Measurements from ENCODE around the gene FLCN.

FLCN gene

DNA sequence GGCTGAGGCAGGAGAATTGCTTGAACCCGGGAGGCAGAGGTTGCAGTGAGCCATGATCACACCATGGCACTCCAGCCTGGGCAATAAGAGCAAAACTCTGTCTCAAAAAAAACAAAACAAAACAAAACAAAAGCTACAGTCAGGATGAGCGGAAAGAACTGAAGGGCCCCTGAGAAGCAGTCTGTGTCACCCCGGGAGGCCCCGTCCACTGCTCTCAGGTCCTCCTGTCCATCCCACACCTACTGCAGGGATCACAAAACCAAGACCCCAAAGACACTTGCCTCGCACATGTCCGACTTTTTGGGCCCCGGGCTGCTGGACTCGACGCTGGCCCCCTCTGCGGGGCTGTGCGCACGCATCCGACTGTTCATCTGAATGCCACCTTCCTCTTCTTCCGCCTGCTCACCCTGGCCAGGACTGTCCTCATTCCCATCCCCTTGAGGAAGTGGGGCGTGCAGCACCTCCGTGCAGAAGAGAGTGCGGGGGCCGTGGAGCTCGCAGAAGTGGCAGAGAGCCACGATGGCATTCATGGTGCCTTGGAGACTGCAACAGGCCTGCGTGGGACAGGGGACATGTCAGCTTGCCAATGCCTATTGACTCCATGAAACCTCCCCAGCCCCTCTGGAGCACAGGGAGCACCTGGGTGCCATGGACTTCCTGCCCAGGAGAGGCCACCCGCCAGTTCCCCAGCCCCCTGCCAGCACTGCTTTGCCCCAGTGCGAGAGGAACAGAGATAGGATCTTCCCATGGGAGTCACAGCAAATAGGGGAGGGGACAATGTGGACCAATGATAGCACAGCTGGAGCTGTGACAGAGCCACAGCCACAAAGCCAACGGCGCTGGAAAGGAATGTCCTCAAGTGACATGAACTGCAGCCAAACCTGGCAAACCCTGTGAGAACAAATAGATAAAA is 9.1 kb downstream of the FLCN start:
- Histone ChIP-seq H3K79me2 (ENCODE audit: insufficient read depth, low read length) (peaks cover 12% of the 10 kb centered on the region; the same call in 1 of the 2 replicates), H4K20me1 (ENCODE audit: insufficient read depth, low read length) (peaks cover 15% of the 10 kb centered on the region), H3K4me1 (ENCODE audit: insufficient read depth, low read length) (no peaks in the 10 kb centered on the region), H3K4me2 (ENCODE audit: insufficient read depth, low read length) (no peak overlapping the region), H3K9me3 (ENCODE audit: insufficient read depth, low read length, severe bottlenecking) (no peaks in the 10 kb centered on the region), H3K27me3 (ENCODE audit: insufficient read depth, low read length, poor library complexity) (no peaks in the 10 kb centered on the region), H3K36me3 (ENCODE audit: insufficient read depth, low read length) (peaks cover 94% of the 10 kb centered on the region), H3K9ac (ENCODE audit: low read depth, low read length) (no peak overlapping the region), H2AFZ (ENCODE audit: low read depth, low read length) (no peak overlapping the region), H3K27ac (ENCODE audit: low read length) (no peak overlapping the region), H3K4me3 (ENCODE audit: low read depth in 1 of 2, low read length in 2 of 2) (no peak overlapping the region)
- DNase-seq (no peak), ATAC-seq (ENCODE audit: insufficient read depth, low read depth) (no peak)
- TF ChIP-seq EZH2 (IDR thresholded peaks at IDR 0.05; ENCODE audit: borderline replicate concordance, low read depth, low read length, severe bottlenecking), result no peak
- TF ChIP-seq, protein P1, sequence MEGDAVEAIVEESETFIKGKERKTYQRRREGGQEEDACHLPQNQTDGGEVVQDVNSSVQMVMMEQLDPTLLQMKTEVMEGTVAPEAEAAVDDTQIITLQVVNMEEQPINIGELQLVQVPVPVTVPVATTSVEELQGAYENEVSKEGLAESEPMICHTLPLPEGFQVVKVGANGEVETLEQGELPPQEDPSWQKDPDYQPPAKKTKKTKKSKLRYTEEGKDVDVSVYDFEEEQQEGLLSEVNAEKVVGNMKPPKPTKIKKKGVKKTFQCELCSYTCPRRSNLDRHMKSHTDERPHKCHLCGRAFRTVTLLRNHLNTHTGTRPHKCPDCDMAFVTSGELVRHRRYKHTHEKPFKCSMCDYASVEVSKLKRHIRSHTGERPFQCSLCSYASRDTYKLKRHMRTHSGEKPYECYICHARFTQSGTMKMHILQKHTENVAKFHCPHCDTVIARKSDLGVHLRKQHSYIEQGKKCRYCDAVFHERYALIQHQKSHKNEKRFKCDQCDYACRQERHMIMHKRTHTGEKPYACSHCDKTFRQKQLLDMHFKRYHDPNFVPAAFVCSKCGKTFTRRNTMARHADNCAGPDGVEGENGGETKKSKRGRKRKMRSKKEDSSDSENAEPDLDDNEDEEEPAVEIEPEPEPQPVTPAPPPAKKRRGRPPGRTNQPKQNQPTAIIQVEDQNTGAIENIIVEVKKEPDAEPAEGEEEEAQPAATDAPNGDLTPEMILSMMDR (IDR thresholded peaks at IDR 0.05; ENCODE audit: borderline replicate concordance, extremely low read depth, low read length, poor library complexity, severe bottlenecking), result no peak

DNA sequence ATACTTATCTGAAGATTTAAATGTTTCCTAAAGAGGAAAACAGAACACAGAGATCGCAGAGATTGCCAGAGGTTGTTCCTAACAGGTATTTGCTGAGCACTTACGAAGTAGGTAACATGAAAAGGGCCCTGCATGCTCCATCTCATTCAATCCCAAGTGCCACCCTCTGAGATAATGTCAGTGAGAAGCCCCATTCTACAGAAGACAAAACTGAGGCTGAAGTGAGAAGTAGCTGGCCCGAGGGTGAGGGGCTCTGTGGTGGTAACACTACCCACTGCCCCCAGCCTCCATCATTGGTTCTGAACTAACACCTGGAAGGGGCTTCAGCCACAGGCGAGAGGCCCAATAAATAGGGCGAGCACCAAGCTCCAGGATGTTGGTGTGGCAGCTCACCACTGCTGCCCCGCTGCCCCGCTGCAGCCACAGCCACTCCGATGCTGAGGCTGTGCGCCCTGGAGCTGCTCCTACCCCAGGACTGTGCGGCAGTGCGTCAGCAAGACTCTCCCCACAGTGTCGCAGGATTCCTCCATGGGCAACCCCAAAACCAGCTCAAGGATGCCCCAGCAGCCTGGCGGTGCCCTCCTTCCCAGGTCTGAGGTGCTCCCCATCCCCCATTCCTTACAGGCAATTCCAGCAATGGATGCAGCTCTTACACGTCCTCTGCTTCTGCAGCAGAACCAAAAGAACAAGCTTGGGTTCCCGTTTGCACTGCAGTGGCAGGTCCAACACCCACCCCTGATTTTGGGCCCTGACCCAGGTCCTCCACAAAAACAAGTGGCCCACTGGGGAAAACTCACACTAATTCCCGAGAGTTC is 10.3 kb downstream of the FLCN start:
- Histone ChIP-seq H3K4me2 (ENCODE audit: insufficient read depth, low read length) (no peak overlapping the region), H3K27me3 (ENCODE audit: insufficient read depth, low read length, poor library complexity) (no peaks in the 10 kb centered on the region), H3K79me2 (ENCODE audit: insufficient read depth, low read length) (peaks cover 2% of the 10 kb centered on the region; the same call in 1 of the 2 replicates), H3K9ac (ENCODE audit: low read depth, low read length) (no peak overlapping the region), H3K4me3 (ENCODE audit: low read depth in 1 of 2, low read length in 2 of 2) (no peak overlapping the region), H3K27ac (ENCODE audit: low read length) (no peak overlapping the region), H3K9me3 (ENCODE audit: insufficient read depth, low read length, severe bottlenecking) (no peaks in the 10 kb centered on the region), H3K36me3 (ENCODE audit: insufficient read depth, low read length) (peaks cover 93% of the 10 kb centered on the region), H2AFZ (ENCODE audit: low read depth, low read length) (no peak overlapping the region), H4K20me1 (ENCODE audit: insufficient read depth, low read length) (peaks cover 15% of the 10 kb centered on the region), H3K4me1 (ENCODE audit: insufficient read depth, low read length) (no peaks in the 10 kb centered on the region)
- TF ChIP-seq, protein P1 (IDR thresholded peaks at IDR 0.05; ENCODE audit: borderline replicate concordance, extremely low read depth, low read length, poor library complexity, severe bottlenecking), result no peak
- TF ChIP-seq EZH2 (IDR thresholded peaks at IDR 0.05; ENCODE audit: borderline replicate concordance, low read depth, low read length, severe bottlenecking), result no peak
- ATAC-seq (ENCODE audit: insufficient read depth, low read depth), result no peak
- DNase-seq, result no peak

DNA sequence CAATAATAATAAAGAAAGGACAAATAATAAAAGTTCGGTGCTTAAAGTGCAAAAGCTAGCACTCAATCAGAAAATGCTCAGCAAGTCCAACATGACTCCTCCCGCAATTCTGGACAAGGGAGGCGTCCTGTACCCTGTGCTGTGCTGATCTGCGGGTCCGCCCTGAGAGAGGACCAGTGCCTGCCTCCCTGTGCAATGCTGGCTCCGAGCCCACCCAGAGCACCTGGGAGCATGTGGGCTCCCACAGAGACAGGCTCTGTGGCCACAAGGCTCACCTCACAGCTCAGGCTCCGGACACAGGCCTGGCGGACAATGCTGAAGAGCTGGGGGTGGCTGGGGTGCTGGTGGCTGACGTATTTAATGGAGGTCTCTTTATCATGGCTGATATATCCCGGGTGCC is 11.1 kb downstream of the FLCN start:
- H2AFZ ChIP-seq (ENCODE audit: low read depth, low read length), result no peak overlapping the region
- H4K20me1 ChIP-seq (ENCODE audit: insufficient read depth, low read length), result peaks cover 15% of the 10 kb centered on the region
- H3K36me3 ChIP-seq (ENCODE audit: insufficient read depth, low read length), result peaks cover 93% of the 10 kb centered on the region
- TF ChIP-seq, protein P1 (IDR thresholded peaks at IDR 0.05; ENCODE audit: borderline replicate concordance, extremely low read depth, low read length, poor library complexity, severe bottlenecking), result no peak
- no peak for TF ChIP-seq EZH2 (IDR thresholded peaks at IDR 0.05; ENCODE audit: borderline replicate concordance, low read depth, low read length, severe bottlenecking)
- no peak overlapping the region for H3K9ac ChIP-seq (ENCODE audit: low read depth, low read length)
- H3K79me2 ChIP-seq (ENCODE audit: insufficient read depth, low read length), result peaks cover 2% of the 10 kb centered on the region; the same call in 1 of the 2 replicates
- ATAC-seq (ENCODE audit: insufficient read depth, low read depth), result no peak
- no peaks in the 10 kb centered on the region for H3K27me3 ChIP-seq (ENCODE audit: insufficient read depth, low read length, poor library complexity)
- no peaks in the 10 kb centered on the region for H3K9me3 ChIP-seq (ENCODE audit: insufficient read depth, low read length, severe bottlenecking)
- H3K4me2 ChIP-seq (ENCODE audit: insufficient read depth, low read length), result no peak overlapping the region
- no peak overlapping the region for H3K27ac ChIP-seq (ENCODE audit: low read length)
- H3K4me3 ChIP-seq (ENCODE audit: low read depth in 1 of 2, low read length in 2 of 2), result no peak overlapping the region
- no peak for DNase-seq
- H3K4me1 ChIP-seq (ENCODE audit: insufficient read depth, low read length), result no peaks in the 10 kb centered on the region

All from DND-41 (cell line).